ENCODE measurements around the gene VPS13D.
"Not testable (repeated sequence)": the region's sequence is repeated elsewhere in the genome, so short reads cannot be mapped to it uniquely, and the experiment has no call there.

Gene VPS13D

DNA sequence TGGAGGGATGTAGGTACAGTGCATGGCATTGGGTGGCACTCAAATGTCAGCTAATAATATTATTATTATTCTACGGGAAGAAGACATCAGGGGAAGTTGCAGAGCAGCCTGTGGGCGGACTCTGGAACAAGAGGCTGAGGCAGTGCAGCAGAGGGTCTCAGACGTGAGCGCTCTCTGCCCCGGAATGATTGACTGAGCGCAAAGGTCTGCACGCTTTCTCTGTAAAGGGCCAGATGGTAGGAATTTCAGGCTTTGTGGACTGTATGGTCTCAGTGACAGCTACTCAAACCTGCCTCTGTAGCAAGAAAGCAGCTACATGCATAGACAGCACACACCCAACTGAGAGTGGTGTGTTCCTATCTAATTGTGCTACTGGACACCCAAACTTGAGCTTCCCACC, 29.6 kb upstream of the VPS13D start:
- in situ Hi-C loops (cut with MboI; ENCODE audit: low sequenced_read_pairs), result no loop called here

GRCh38 chr1:12201352-12202189, 28.3 kb upstream of the VPS13D start:
- in situ Hi-C loops (cut with MboI; ENCODE audit: low sequenced_read_pairs), result no loop called here

DNA sequence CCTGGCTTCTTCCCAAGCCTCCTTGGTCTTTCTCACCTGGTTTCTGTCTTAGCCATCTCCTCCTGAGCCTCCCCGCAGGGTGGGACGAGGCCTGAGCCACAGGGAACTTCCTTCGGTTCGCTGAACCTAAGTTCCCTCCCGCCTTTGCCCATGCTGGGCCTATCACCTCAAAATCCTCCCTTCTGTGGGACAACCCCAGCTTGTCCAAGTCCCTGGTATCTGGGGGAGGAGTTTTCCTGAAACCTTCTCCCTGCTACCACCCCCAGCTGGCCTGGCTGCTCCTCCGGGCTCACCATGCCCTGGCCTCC, 27.7 kb upstream of the VPS13D start:
- in situ Hi-C loops (cut with MboI; ENCODE audit: low sequenced_read_pairs), result no loop called here

GRCh38 chr1:12202577-12202976, 27.3 kb upstream of the VPS13D start:
- in situ Hi-C loops (cut with MboI; ENCODE audit: low sequenced_read_pairs), result no loop called here

DNA sequence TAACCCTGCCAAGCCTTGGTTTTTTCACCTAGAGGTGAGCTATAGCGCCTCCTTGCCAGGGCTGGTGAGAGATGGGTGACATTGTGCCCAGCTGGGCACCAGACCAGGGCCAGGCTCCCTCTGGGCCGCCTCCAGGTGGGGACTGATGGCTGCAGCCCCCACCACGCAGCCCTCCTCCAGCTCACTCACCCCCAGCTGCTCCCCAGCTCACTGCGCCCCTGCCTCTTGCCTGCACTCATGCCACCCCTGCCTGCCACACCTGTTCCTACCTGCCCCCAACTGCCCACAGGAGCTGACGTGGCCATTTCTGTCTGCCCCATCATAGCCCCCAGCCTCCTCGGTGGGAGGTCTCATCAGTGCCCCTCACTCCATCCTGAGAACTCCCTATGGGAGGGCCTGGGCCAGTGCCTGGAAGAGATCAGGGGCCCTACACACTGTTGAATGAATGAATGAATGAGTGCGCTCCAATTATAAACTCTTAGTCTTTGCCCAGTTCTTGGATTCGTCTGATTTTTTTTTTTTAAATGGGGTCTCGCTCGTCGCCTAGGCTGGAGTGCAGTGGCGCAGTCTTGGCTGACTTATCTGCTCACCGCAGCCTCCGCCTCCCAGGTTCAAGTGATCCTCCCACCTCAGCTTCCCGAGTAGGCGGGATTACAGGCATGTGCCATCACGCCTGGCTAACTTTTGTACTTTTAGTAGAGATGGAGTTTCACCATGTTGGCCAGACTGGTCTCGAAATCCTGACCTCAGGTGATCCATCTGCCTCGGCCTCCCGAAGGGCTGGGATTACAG, 26.4 kb upstream of the VPS13D start:
- in situ Hi-C loops (cut with MboI; ENCODE audit: low sequenced_read_pairs), result no loop called here

DNA sequence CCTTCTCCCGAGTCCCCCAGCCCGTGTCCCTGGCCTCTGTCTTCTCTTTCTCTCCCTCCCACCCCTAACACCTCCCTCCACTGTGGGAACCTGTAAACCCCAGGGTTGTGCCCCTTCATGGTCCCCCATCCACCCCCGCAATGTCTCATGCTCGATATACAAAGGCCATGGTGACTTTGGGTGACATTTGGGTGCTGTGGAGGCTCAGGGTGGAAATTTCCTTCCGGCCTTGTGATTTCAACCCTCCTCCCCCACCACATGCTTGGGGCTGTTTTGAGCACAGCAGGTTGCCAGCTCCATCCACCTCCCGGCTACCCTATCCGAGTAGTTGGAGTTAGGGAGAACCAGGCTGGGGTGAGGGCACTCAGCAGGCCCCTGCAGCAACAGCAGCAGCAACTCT, 25.7 kb upstream of the VPS13D start:
- in situ Hi-C loops (cut with MboI; ENCODE audit: low sequenced_read_pairs), result no loop called here

GRCh38 chr1:12204754-12205658, 24.8 kb upstream of the VPS13D start:
- in situ Hi-C loops (cut with MboI; ENCODE audit: low sequenced_read_pairs), result loop anchor here (5.0 kb wide), 1 partner anchor 78 kb away; no protein-coding TSS in a partner anchor

DNA sequence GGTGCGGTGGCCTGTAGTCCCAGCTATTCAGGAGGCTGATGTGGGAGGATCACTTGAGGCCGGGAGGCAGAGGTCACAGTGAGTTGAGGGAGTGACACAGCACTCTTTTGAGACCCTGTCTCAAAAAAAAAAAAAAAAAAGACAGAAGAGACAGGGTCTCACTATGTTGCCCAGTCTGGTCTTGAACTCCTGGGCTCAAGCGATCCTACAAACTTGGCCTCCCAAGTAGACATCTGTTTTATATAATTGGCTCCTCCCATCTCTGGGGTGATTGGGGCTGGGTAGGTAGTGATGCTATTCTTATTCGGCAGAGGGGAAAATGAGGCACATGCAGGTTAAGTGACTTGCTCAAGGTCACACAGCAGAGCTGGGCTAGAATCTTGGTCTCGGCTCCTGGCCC, 23.6 kb upstream of the VPS13D start:
- in situ Hi-C loops (cut with MboI; ENCODE audit: low sequenced_read_pairs), result loop anchor here (5.0 kb wide), 1 partner anchor 79 kb away; no protein-coding TSS in a partner anchor

- in situ Hi-C loops (cut with MboI; ENCODE audit: low sequenced_read_pairs), result loop anchor here (5.0 kb wide), 1 partner anchor 80 kb away; no protein-coding TSS in a partner anchor
Observed at GRCh38 chr1:12206792-12207424, 22.9 kb upstream of the VPS13D start.

DNA sequence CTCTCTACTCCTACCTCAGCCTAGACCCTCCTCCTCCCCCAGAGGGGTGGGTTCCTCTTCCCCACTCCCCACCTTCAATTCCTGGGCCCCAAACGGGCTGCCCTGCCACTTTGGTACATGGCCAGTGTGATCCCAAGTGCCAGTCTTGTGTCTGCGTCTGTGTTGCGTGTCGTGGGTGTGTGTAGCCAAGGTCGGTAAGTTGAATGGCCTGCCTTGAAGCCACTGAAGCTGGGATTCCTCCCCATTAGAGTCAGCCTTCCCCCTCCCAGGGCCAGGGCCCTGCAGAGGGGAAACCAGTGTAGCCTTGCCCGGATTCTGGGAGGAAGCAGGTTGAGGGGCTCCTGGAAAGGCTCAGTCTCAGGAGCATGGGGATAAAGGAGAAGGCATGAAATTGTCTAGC, 21.6 kb upstream of the VPS13D start:
- in situ Hi-C loops (cut with MboI; ENCODE audit: low sequenced_read_pairs), result loop anchor here (5.0 kb wide), 1 partner anchor 81 kb away; no protein-coding TSS in a partner anchor

DNA sequence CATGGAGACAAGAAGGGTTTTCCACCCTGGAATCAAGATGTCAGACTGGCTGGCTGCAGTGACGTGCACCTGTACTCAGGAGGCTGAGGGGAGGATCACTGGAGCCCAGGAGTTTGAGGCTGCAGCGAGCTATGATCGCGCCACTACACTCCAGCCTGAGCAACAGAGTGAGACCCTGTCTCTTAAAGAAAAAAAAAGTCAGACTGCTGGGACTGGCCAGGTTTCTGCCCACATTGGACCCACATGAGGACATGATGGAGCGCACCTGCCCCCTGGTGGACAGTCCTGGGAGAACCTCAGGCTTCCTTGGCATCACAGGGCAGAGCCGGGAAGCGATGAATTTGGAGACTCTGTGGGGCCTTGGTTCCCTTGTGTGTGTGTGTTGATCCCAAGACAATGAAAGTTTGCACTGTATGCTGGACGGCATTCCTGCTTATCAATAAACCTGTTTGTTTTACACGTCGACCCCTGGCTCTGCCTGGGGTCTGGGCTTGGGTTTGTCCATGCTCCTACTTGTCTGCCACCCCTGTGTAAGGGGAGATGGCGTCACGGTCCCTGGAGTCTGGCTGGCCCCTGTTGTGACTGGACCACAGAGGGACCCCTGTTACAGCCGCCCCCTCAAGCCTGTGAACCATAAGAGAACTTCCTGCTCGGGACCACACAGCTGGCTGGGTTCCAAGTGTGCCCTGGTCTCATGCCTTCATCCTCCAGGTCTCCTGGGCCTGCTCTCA, 20.9 kb upstream of the VPS13D start:
- in situ Hi-C loops (cut with MboI; ENCODE audit: low sequenced_read_pairs), result loop anchor here (5.0 kb wide), 1 partner anchor 82 kb away; no protein-coding TSS in a partner anchor

DNA sequence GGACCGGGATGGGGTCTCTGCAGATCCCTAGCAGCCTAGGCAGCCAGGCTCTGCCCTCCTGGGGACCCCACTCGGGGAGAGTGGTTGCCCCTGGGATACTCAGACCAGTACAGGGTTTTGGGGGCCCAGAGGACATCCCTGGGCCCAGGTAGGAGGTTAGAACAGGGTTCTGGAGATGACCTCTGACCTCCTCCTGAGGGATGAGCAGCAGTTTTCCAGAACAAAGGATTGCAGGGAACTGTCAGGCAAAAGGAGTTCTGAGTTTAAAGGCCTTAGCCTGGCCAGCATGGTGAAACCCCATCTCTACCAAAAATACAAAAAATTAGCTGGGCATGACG, 20.4 kb upstream of the VPS13D start:
- in situ Hi-C loops (cut with MboI; ENCODE audit: low sequenced_read_pairs), result loop anchor here (5.0 kb wide), 1 partner anchor 82 kb away; no protein-coding TSS in a partner anchor

DNA sequence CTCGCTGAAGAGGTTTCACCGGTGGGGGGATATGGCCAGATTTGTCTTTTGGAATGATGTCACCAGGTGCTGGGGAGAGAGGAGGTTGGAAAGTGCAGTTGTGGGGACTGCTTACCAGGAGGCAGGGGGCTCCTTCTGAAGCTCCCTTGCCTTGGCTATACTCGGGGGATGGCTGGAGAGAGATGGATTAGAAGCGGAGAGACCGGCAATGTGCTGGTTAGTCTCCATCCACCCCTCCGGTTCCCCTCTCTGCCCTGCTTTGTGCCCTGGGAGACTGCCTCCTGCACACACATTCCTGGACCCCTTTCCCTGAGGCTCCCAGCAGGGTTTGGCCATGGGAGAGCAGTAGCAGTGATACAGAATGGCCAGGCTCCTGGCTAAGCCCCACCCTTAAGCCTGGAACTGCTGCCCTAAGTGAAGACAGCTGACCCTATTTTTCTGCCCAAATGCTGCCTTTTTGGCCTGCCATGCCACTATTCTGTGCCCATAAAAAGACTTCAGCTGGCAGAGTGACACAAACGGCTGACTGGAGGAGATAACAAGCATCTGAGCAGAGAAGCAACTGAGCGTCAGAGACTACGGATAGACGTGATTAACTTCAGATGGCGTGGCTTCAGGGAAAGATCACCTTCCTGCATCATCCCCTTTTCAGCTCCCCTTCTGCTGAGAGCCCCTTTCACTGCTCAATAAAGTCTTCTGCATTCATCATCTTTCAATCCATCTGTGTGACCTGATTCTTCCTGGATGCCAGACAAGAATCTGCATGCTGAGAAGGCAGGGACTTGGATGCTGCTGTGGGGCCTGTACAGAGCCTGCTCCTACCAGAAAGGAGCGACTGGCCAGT, 14.5 kb upstream of the VPS13D start:
- in situ Hi-C loops (cut with MboI; ENCODE audit: low sequenced_read_pairs), result loop anchor here (10.0 kb wide), 1 partner anchor 399 kb away; the partner anchor contains the start of gene DHRS3

- in situ Hi-C loops (cut with MboI; ENCODE audit: low sequenced_read_pairs), result loop anchor here (10.0 kb wide), 1 partner anchor 395 kb away; the partner anchor contains the start of gene DHRS3
Observed at GRCh38 chr1:12219800-12220199, 10.0 kb upstream of the VPS13D start.

GRCh38 chr1:12220890-12221289, 8.9 kb upstream of the VPS13D start:
- in situ Hi-C loops (cut with MboI; ENCODE audit: low sequenced_read_pairs), result no loop called here

DNA sequence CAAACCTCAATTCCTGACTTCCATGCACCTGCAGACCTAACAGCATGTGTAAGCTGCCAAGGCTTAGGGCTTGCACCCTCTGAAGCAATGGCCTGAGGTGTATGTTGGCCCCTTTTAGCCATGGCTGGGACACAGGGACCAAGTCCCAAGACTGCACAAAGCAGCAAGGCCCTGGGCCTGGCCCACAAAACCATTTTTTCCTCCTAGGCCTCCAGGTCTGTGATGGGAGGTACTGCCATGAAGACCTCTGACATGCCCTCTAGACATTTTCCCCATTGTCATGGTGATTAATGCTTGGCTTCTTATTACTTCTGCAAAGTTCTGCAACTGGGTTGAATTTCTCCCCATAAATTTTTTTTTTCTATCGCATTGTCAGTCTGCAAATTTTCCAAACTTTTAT, 7.1 kb upstream of the VPS13D start:
- in situ Hi-C loops (cut with MboI; ENCODE audit: low sequenced_read_pairs), result not testable (repeated sequence)

- in situ Hi-C loops (cut with MboI; ENCODE audit: low sequenced_read_pairs), result not testable (repeated sequence)
Observed at GRCh38 chr1:12224092-12224491, 5.7 kb upstream of the VPS13D start.

- in situ Hi-C loops (cut with MboI; ENCODE audit: low sequenced_read_pairs), result no loop called here
Observed at GRCh38 chr1:12228979-12229378, 851 bp upstream of the VPS13D start.

DNA sequence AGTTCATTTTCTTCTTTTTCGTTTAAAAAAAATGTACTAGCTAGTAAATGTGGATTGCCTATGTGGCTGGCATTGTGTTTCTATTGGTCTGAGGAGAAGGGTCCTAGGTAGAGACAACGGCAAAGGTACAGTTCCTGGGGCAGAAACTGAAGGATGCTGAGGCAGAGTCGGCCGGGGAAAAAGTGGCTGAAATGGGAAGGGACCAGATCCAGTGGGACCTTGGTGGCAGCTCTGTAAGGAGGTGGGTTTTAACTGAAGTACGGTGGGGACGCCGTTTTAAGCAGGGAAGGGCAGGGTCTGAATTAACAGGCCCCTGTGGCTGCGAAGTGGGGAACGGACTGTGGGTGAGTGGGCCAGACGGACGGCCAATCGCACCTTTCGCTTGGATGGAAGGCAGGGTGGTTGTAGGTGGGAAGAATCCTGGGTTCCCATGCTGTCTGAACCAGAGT, 420 bp upstream of the VPS13D start:
- in situ Hi-C loops (cut with MboI; ENCODE audit: low sequenced_read_pairs), result no loop called here
